IMR-90 (cell line): Measurements from ENCODE around the gene PAPPA. TPM values are rescaled to one million over a fixed set of nuclear protein-coding genes. Genes with fewer than 3 reads are reported as not detected.
A peak's percentile ranks its signal among the peaks of the same experiment; 100 is the strongest.

Source experiments
- ATAC-seq: fragments of 200-7000 bp; cut with Tn5 transposase; 2 replicates; pipeline ENCODE4 v1.9.1; 2020; ENCODE audit warnings: low read depth, mild to moderate bottlenecking, moderate library complexity
- BruUV-seq: library from RNA; stranded (reverse); fragments of 400-500 nt; replicated peaks from 2 replicates; lab custom pipeline; 2021; lab: Mats Ljungman, UMichigan
- CTCF ChIA-PET: fragments of 300-600 bp; formaldehyde crosslinking; extraction: SDS; loops from one replicate; lab custom pipeline; 2021; ENCODE audit warnings: antibody characterized with exemption; lab: Yijun Ruan, JAX
- POLR2A ChIA-PET: fragments of 300-600 bp; sonication (Branson Sonifier 250); formaldehyde crosslinking; loops from one replicate; lab custom pipeline; 2022; ENCODE audit warnings: antibody characterized with exemption; ENCODE audit not compliant: unreplicated experiment; lab: Charles Lee
- DNase-seq: peaks from one replicate; pipeline ENCODE4 v3.0.0; 2013
- H2AFZ ChIP-seq: replicated peaks from 2 replicates; pipeline ENCODE3; 2013; ENCODE audit warnings: low read length, mild to moderate bottlenecking; ENCODE audit not compliant: poor library complexity
- H2AK5ac ChIP-seq: 2 replicates; pipeline ENCODE4 v1.6.1; 2013; ENCODE audit warnings: low read depth, low read length, inconsistent platforms
- H2AK9ac ChIP-seq: replicated peaks from 2 replicates; pipeline ENCODE3; 2013; ENCODE audit warnings: mild to moderate bottlenecking, low read depth, low read length, moderate library complexity; ENCODE audit not compliant: poor library complexity
- H2BK120ac ChIP-seq: 2 replicates; pipeline ENCODE4 v1.6.1; 2013; ENCODE audit warnings: low read depth, low read length, inconsistent platforms
- H2BK15ac ChIP-seq: 3 replicates; pipeline ENCODE4 v1.6.1; 2013; ENCODE audit warnings: low read depth, low read length, inconsistent platforms
- H2BK20ac ChIP-seq: 2 replicates; pipeline ENCODE4 v1.6.1; 2013; ENCODE audit warnings: low read depth, mild to moderate bottlenecking, inconsistent platforms, low read length, moderate library complexity
- H2BK5ac ChIP-seq: 2 replicates; pipeline ENCODE4 v1.6.1; 2013; ENCODE audit warnings: mild to moderate bottlenecking, low read depth, low read length, inconsistent platforms; ENCODE audit not compliant: poor library complexity, severe bottlenecking
- H3K14ac ChIP-seq: replicated peaks from 2 replicates; pipeline ENCODE4 v1.6.1; 2013; ENCODE audit warnings: low read depth, low read length, inconsistent platforms
- H3K18ac ChIP-seq: 2 replicates; pipeline ENCODE4 v1.6.1; 2013; ENCODE audit warnings: low read depth, low read length, control low read depth
- H3K23ac ChIP-seq: 2 replicates; pipeline ENCODE4 v1.6.1; 2013; ENCODE audit warnings: low read depth, low read length, inconsistent platforms
- H3K27ac ChIP-seq: 2 replicates; pipeline ENCODE4 v1.5.1; 2013; ENCODE audit warnings: mild to moderate bottlenecking, control low read depth, low read length; ENCODE audit not compliant: insufficient read depth
- H3K27me3 ChIP-seq: 2 replicates; pipeline ENCODE4 v1.6.1; 2013; ENCODE audit warnings: low read length; ENCODE audit not compliant: control insufficient read depth, insufficient read depth
- H3K36me3 ChIP-seq: 2 replicates; pipeline ENCODE4 v1.6.1; 2013; ENCODE audit warnings: low read length, mixed read lengths; ENCODE audit not compliant: control insufficient read depth, insufficient read depth
- H3K4ac ChIP-seq: 2 replicates; pipeline ENCODE4 v1.6.1; 2013; ENCODE audit warnings: low read depth, low read length, inconsistent platforms
- H3K4me1 ChIP-seq: 2 replicates; pipeline ENCODE4 v1.6.1; 2013; ENCODE audit warnings: low read length, mixed read lengths; ENCODE audit not compliant: control insufficient read depth, insufficient read depth
- H3K4me2 ChIP-seq: 2 replicates; pipeline ENCODE4 v1.6.1; 2013; ENCODE audit warnings: low read depth, mild to moderate bottlenecking, control low read depth, low read length, moderate library complexity
- H3K4me3 ChIP-seq: 2 replicates; pipeline ENCODE4 v1.5.1; 2013; ENCODE audit warnings: low read depth, mild to moderate bottlenecking, control low read depth, low read length, moderate library complexity; ENCODE audit not compliant: insufficient read depth
- H3K56ac ChIP-seq: 2 replicates; pipeline ENCODE4 v1.6.1; 2013; ENCODE audit warnings: low read length, inconsistent platforms; ENCODE audit not compliant: insufficient read depth; ENCODE audit errors: extremely low read depth
- H3K79me1 ChIP-seq, 2 experiments: 2 replicates each; pipeline ENCODE4 v1.6.1; 2013; ENCODE audit warnings: low read length in 2 of 2, inconsistent platforms in 1 of 2, low read depth in 1 of 2
- H3K9ac ChIP-seq: 2 replicates; pipeline ENCODE4 v1.6.1; 2013; ENCODE audit warnings: low read depth, low read length, control low read depth
- H3K9me1 ChIP-seq: 2 replicates; pipeline ENCODE4 v1.6.1; 2013; ENCODE audit warnings: low read length, inconsistent platforms; ENCODE audit not compliant: insufficient read depth
- H3K9me3 ChIP-seq: 2 replicates; pipeline ENCODE4 v1.6.1; 2013; ENCODE audit warnings: low read length; ENCODE audit not compliant: control insufficient read depth, insufficient read depth
- H4K20me1 ChIP-seq: 2 replicates; pipeline ENCODE4 v1.6.1; 2013; ENCODE audit warnings: low read length, inconsistent platforms; ENCODE audit not compliant: insufficient read depth
- H4K5ac ChIP-seq: 2 replicates; pipeline ENCODE4 v1.6.1; 2013; ENCODE audit warnings: mild to moderate bottlenecking, low read depth, low read length, control low read depth
- H4K8ac ChIP-seq, 2 experiments: 2 replicates each; pipeline ENCODE4 v1.6.1; 2013; ENCODE audit warnings: low read depth in 2 of 2, low read length in 2 of 2, control low read depth in 1 of 2, inconsistent platforms in 1 of 2
- H4K91ac ChIP-seq: 2 replicates; pipeline ENCODE4 v1.6.1; 2013; ENCODE audit warnings: low read depth, low read length, inconsistent platforms; ENCODE audit not compliant: insufficient read depth
- BHLHE40 ChIP-seq: fragments of 150-350 bp; IDR thresholded peaks from 2 replicates; pipeline ENCODE4 v1.6.1; 2016; ENCODE audit warnings: mild to moderate bottlenecking, low read depth, low read length
- CEBPB ChIP-seq: IDR thresholded peaks from 2 replicates; pipeline ENCODE4 v1.6.1; 2012; ENCODE audit warnings: low read depth, low read length, improper control_type of control experiment
- CHD1 ChIP-seq: IDR thresholded peaks from 2 replicates; pipeline ENCODE4 v1.6.1; 2012; ENCODE audit warnings: low read depth, low read length, improper control_type of control experiment
- FOS ChIP-seq: fragments of 150-350 bp; IDR thresholded peaks from 2 replicates; pipeline ENCODE4 v1.6.1; 2016; ENCODE audit warnings: low read depth, low read length
- MAZ ChIP-seq: IDR thresholded peaks from 2 replicates; pipeline ENCODE4 v1.6.1; 2012; ENCODE audit warnings: low read depth, mild to moderate bottlenecking, low read length, improper control_type of control experiment, moderate library complexity, borderline replicate concordance
- NFE2L2 ChIP-seq: fragments of 150-350 bp; IDR thresholded peaks from 2 replicates; pipeline ENCODE4 v1.6.1; 2016; ENCODE audit warnings: low read depth, mild to moderate bottlenecking, low read length
- POLR2A ChIP-seq: IDR thresholded peaks from 2 replicates; pipeline ENCODE4 v1.6.1; 2012; ENCODE audit warnings: mild to moderate bottlenecking, low read depth, low read length
- RCOR1 ChIP-seq: IDR thresholded peaks from 2 replicates; pipeline ENCODE4 v1.6.1; 2012; ENCODE audit warnings: mild to moderate bottlenecking, low read length, improper control_type of control experiment; ENCODE audit not compliant: insufficient replicate concordance
- USF2 ChIP-seq: fragments of 150-350 bp; IDR thresholded peaks from 2 replicates; pipeline ENCODE4 v1.6.1; 2017; ENCODE audit warnings: mild to moderate bottlenecking, antibody characterized with exemption, low read length, low read depth
- WGBS, 2 experiments: methylation state at CpG; one replicate each; pipeline versions ENCODE4 v1.1.5 to v1.1.7; 2013; ENCODE audit warnings: missing lambda C conversion rate in 2 of 2; ENCODE audit not compliant: insufficient read length in 1 of 2; ENCODE audit errors: extremely low coverage in 2 of 2; 5-methylcytosine and 5-hydroxymethylcytosine counted together
- dilution Hi-C: fragments of 300-500 bp; cut with HindIII; formaldehyde crosslinking; loops from one replicate; pipeline ENCODE4 v1.14.3; 2018; ENCODE audit warnings: low sequenced_read_pairs; ENCODE audit not compliant: unreplicated experiment
- in situ Hi-C: fragments of 300-500 bp; cut with MboI; formaldehyde crosslinking; loops from 3 replicates; pipeline ENCODE4 v1.14.3; 2019; ENCODE audit warnings: low sequenced_read_pairs, inconsistent platforms, mixed read lengths
- intact Hi-C: fragments of 100-400 bp; cut with micrococcal nuclease; formaldehyde crosslinking; loops from 2 replicates; pipeline ENCODE4 v1.10.0; 2022
- polyA plus RNA-seq, 3 experiments: library from polyadenylated mRNA; depleted of rRNA; stranded (reverse); fragments of >200 nt; gene quantifications; 2 replicates each; pipeline ENCODE4 v1.2.3, GENCODE V29; 2012; ENCODE audit warnings: low replicate concordance in 1 of 3
- total RNA-seq: library from RNA; depleted of rRNA; stranded (reverse); fragments of >200 nt; gene quantifications from 2 replicates; pipeline ENCODE4 v1.2.3, GENCODE V29; 2012

The PAPPA gene
- total and polyA plus RNA-seq, 2 of the 4 experiments (the other 2 are of a cell fraction) = 8.3 to 12.4 TPM

- CTCF ChIA-PET = no interaction called here
- Histone ChIP-seq H2BK5ac (no peak overlapping the region), H3K9ac (no peak overlapping the region), H2BK120ac (no peak overlapping the region), H4K5ac (no peak overlapping the region), H3K79me1 (peaks cover 0 to 4% of the 10 kb centered on the region in 2 experiments; a peak in 1 of 4 replicates), H3K4ac (no peak overlapping the region; the same call in 1 of the 2 replicates), H2AK9ac (peak overlapping the region; percentile 73), H3K14ac (no peak overlapping the region), H3K4me1 (peaks cover 14% of the 10 kb centered on the region), H2AFZ (no peak overlapping the region), H3K4me3 (no peak overlapping the region), H3K56ac (no peak overlapping the region), H4K91ac (no peak overlapping the region), H3K36me3 (peaks cover 62% of the 10 kb centered on the region), H3K4me2 (no peak overlapping the region), H3K9me3 (no peaks in the 10 kb centered on the region), H2BK20ac (no peak overlapping the region), H3K18ac (no peak overlapping the region), H4K20me1 (peaks cover 4% of the 10 kb centered on the region; the same call in 1 of the 2 replicates), H3K27ac (no peak overlapping the region), H3K9me1 (peaks cover 35% of the 10 kb centered on the region), H3K23ac (no peak overlapping the region), H3K27me3 (no peaks in the 10 kb centered on the region), H4K8ac (no peak overlapping the region), H2BK15ac (no peak overlapping the region), H2AK5ac (no peak overlapping the region)
- WGBS, 2 experiments = no CpG with 5 or more reads among the region's 4 CpGs
- POLR2A ChIA-PET = no interaction called here
- BruUV-seq = no TSS peak
- ATAC-seq (no peak), DNase-seq (no peak)
- dilution Hi-C loops (no loop called here), intact Hi-C loops (loop anchor here (5.0 kb wide), 1 partner anchor 190 kb away; no protein-coding TSS in a partner anchor), in situ Hi-C loops (no loop called here)
- TF ChIP-seq POLR2A (no peak), MAZ (no peak), CEBPB (no peak), CHD1 (no peak), BHLHE40 (no peak), NFE2L2 (no peak), RCOR1 (no peak), FOS (no peak), USF2 (no peak)
Observed at GRCh38 chr9:116382053-116382452, 228.5 kb downstream of the PAPPA start.
